ENCODE measurements around the gene TIMP2. TPM values are rescaled to one million over a fixed set of nuclear protein-coding genes. Genes with fewer than 3 reads are reported as not detected.
A peak's percentile ranks its signal among the peaks of the same experiment; 100 is the strongest.

The TIMP2 gene
- total RNA-seq, 4 donors from 2014 or later: 32.2 to 70.7 (median 54.6) TPM

DNA sequence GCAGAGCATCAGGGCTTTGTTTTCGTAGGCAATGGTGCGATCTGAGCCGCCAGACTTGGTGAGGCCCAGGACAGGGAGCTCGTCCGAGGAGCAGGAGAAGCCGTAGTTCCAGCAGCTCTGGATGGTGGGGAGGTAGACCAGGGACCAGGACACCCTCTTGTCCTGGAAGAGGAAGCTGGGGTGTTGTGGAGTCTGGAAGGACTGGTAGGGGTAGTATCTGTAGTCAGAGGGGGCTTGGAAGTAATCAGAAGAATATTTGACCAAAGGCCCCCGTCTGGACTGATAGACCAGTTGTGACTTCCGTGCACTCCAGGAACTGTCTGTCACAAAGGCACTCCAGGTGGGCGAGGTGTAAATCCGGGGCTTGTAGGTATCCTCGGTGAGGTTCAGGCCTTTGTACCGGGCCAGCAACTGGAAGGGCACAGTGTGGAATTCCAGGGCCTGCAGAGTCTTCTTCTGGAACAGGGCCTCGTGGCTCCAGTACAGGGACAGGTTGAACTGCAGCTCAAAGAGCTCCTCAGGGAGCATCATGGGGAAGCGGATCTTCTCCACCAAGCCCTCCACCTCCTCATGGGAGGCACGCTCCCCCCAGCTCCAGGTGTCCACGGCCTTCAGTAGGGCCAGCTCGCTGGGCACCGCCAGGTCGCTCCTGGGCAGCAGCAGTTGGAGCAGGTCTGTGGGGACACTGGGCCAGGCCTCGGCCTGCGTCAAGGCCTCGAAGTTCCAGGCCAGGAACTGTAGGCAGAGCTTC, 46.7 kb upstream of the TIMP2 start:
- 75 to 85% methylated on average over 6 to 21 of the region's 22 CpGs for WGBS, 2 donors (ENCODE audit: low coverage in 1 of 2)
- in situ Hi-C loops (cut with MboI; ENCODE audit: low pct_ligation_motif_present in 1 of 4, low pct_unique_long_range_greater_than_20kb in 1 of 4, low sequenced_read_pairs in 3 of 4): loop anchor here in 2 of 4 donors (5.0 to 10.0 kb wide), 2 partner anchors 105 to 107 kb away; no protein-coding TSS in a partner anchor
- no peak overlapping the region for H3K4me3 ChIP-seq
- TF ChIP-seq EP300 (IDR thresholded peaks at IDR 0.05; ENCODE audit: low read depth) (no peak), POLR2AphosphoS5 (IDR thresholded peaks at IDR 0.05) (no peak), POLR2A (IDR thresholded peaks at IDR 0.05) (no peak)
- TF ChIP-seq, protein P1, sequence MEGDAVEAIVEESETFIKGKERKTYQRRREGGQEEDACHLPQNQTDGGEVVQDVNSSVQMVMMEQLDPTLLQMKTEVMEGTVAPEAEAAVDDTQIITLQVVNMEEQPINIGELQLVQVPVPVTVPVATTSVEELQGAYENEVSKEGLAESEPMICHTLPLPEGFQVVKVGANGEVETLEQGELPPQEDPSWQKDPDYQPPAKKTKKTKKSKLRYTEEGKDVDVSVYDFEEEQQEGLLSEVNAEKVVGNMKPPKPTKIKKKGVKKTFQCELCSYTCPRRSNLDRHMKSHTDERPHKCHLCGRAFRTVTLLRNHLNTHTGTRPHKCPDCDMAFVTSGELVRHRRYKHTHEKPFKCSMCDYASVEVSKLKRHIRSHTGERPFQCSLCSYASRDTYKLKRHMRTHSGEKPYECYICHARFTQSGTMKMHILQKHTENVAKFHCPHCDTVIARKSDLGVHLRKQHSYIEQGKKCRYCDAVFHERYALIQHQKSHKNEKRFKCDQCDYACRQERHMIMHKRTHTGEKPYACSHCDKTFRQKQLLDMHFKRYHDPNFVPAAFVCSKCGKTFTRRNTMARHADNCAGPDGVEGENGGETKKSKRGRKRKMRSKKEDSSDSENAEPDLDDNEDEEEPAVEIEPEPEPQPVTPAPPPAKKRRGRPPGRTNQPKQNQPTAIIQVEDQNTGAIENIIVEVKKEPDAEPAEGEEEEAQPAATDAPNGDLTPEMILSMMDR (IDR thresholded peaks at IDR 0.05): no peak
- no peaks in the 10 kb centered on the region for H3K27me3 ChIP-seq
- no peak for DNase-seq
- intact Hi-C loops (cut with DNase I; ENCODE audit: low total_unique reads): loop anchor here (1.0 kb wide), 1 partner anchor 107 kb away; no protein-coding TSS in a partner anchor
- no peaks in the 10 kb centered on the region for H3K36me3 ChIP-seq
- peaks cover 24 to 31% (median 25%) of the 10 kb centered on the region in 4 donors for H3K4me1 ChIP-seq
- H3K9me3 ChIP-seq: no peaks in the 10 kb centered on the region
- peak overlapping the region in 2 of 4 donors; percentile 6 to 18 for H3K27ac ChIP-seq

DNA sequence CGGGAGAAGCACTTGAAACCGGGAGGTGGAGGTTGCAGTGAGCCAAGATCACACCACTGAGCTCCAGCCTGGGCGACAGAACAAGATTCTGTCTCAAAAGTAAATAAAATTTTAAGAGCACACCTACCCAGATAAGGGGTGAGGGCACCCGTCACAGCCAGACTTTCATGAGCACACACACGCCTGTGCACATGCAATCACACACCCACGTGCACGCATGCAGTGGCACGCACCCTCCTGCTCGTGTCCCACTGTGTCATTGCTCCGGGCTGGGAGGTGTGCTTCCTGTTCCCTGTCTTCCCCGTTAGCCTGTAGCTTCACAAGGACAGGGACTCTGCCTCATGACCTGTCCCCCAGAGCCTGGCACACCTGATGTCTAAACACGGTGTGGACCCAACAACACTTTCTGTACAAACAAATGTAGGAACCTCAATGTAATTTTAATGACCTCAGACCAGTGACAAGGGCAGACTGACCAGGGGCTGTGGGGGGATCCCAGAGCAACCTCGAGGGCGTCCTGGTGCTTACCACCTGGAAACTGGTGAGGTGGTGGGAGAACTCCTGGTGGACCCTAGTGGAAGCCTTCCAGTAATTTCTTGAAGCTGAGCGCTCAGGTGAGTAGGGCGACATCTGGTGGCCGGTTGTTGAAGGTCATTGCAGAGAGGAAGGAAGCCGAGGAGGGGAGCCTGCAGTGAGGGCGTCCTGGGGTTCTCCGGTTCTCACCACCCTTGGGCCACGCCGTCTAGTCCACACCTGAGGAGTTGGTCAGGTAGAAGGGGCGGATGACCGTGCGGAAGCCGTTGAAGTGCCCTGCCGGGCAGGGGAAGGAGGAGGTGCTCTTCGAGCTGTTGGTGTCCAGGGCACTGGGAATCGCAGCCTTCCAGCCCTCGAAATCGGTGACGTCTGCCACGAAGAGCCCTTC, 45.9 kb upstream of the TIMP2 start:
- TF ChIP-seq, protein P1 (IDR thresholded peaks at IDR 0.05): peak; percentile 89 to 98 (median 91)
- no peak for TF ChIP-seq POLR2A (IDR thresholded peaks at IDR 0.05)
- H3K9me3 ChIP-seq: no peaks in the 10 kb centered on the region
- H3K4me1 ChIP-seq: peaks cover 15 to 23% (median 17%) of the 10 kb centered on the region in 4 donors
- in situ Hi-C loops (cut with MboI; ENCODE audit: low pct_ligation_motif_present in 1 of 4, low pct_unique_long_range_greater_than_20kb in 1 of 4, low sequenced_read_pairs in 3 of 4): loop anchor here in 2 of 4 donors (5.0 to 10.0 kb wide), 2 partner anchors 104 to 106 kb away; no protein-coding TSS in a partner anchor
- 39 to 80% methylated on average over 2 to 33 of the region's 33 CpGs for WGBS, 2 donors (ENCODE audit: low coverage in 1 of 2)
- no peak overlapping the region for H3K4me3 ChIP-seq
- H3K36me3 ChIP-seq: no peaks in the 10 kb centered on the region
- H3K27ac ChIP-seq: peak overlapping the region in 2 of 4 donors; percentile 6 to 18
- intact Hi-C loops (cut with DNase I; ENCODE audit: low total_unique reads): loop anchor here (1.0 kb wide), 1 partner anchor 106 kb away; no protein-coding TSS in a partner anchor
- DNase-seq: peak; percentile 86
- no peaks in the 10 kb centered on the region for H3K27me3 ChIP-seq

GRCh38 chr17:78969865-78970264, 44.7 kb upstream of the TIMP2 start:
- H3K27ac ChIP-seq: no peak overlapping the region
- peaks cover 6 to 13% (median 11%) of the 10 kb centered on the region in 4 donors for H3K4me1 ChIP-seq
- intact Hi-C loops (cut with DNase I; ENCODE audit: low total_unique reads): no loop called here
- H3K27me3 ChIP-seq: no peaks in the 10 kb centered on the region
- DNase-seq: no peak
- in situ Hi-C loops (cut with MboI; ENCODE audit: low pct_ligation_motif_present in 1 of 4, low pct_unique_long_range_greater_than_20kb in 1 of 4, low sequenced_read_pairs in 3 of 4): loop anchor here in 3 of 4 donors (5.0 to 10.0 kb wide), 3 partner anchors 103 to 108 kb away; no protein-coding TSS in a partner anchor
- no peaks in the 10 kb centered on the region for H3K9me3 ChIP-seq
- no peak for TF ChIP-seq POLR2AphosphoS5 (IDR thresholded peaks at IDR 0.05)
- no peak for TF ChIP-seq POLR2A (IDR thresholded peaks at IDR 0.05)
- TF ChIP-seq, protein P1 (IDR thresholded peaks at IDR 0.05): no peak
- no peak for TF ChIP-seq EP300 (IDR thresholded peaks at IDR 0.05; ENCODE audit: low read depth)
- H3K4me3 ChIP-seq: no peak overlapping the region
- no peaks in the 10 kb centered on the region for H3K36me3 ChIP-seq
- 85 to 93% methylated on average over 3 to 8 of the region's 9 CpGs for WGBS, 2 donors (ENCODE audit: low coverage in 1 of 2)
